HUES48 (cell line): ENCODE results near the gene LRRC23.
A peak's percentile ranks its signal among the peaks of the same experiment; 100 is the strongest.

ENCODE experiments used
- H3K27ac ChIP-seq: one replicate; pipeline ENCODE4 v1.7.0; 2013; ENCODE audit warnings: low read depth, low read length, inconsistent platforms
- H3K27me3 ChIP-seq: 2 replicates; pipeline ENCODE4 v1.6.1; 2013; ENCODE audit warnings: mild to moderate bottlenecking, low read length; ENCODE audit not compliant: control insufficient read depth, insufficient read depth
- H3K36me3 ChIP-seq: 2 replicates; pipeline ENCODE4 v1.6.1; 2013; ENCODE audit warnings: low read length; ENCODE audit not compliant: control insufficient read depth, insufficient read depth
- H3K4me1 ChIP-seq: 2 replicates; pipeline ENCODE4 v1.6.1; 2013; ENCODE audit warnings: mild to moderate bottlenecking, low read length; ENCODE audit not compliant: control insufficient read depth, insufficient read depth
- H3K4me3 ChIP-seq: 2 replicates; pipeline ENCODE4 v1.5.1; 2013; ENCODE audit warnings: mild to moderate bottlenecking, low read depth, low read length
- H3K9ac ChIP-seq: 2 replicates; pipeline ENCODE4 v1.6.1; 2013; ENCODE audit warnings: mild to moderate bottlenecking, low read depth, low read length, moderate library complexity
- H3K9me3 ChIP-seq: 2 replicates; pipeline ENCODE4 v1.6.1; 2013; ENCODE audit warnings: low read length; ENCODE audit not compliant: control insufficient read depth, insufficient read depth

Gene LRRC23

GRCh38 chr12:6957151-6957701 lies 52.6 kb downstream of the LRRC23 start:
- no peak overlapping the region for H3K4me3 ChIP-seq
- peaks cover 2% of the 10 kb centered on the region for H3K36me3 ChIP-seq
- no peaks in the 10 kb centered on the region for H3K9me3 ChIP-seq
- H3K4me1 ChIP-seq: peaks cover 14% of the 10 kb centered on the region
- H3K9ac ChIP-seq: no peak overlapping the region
- no peaks in the 10 kb centered on the region for H3K27me3 ChIP-seq
- H3K27ac ChIP-seq: no peak overlapping the region

DNA sequence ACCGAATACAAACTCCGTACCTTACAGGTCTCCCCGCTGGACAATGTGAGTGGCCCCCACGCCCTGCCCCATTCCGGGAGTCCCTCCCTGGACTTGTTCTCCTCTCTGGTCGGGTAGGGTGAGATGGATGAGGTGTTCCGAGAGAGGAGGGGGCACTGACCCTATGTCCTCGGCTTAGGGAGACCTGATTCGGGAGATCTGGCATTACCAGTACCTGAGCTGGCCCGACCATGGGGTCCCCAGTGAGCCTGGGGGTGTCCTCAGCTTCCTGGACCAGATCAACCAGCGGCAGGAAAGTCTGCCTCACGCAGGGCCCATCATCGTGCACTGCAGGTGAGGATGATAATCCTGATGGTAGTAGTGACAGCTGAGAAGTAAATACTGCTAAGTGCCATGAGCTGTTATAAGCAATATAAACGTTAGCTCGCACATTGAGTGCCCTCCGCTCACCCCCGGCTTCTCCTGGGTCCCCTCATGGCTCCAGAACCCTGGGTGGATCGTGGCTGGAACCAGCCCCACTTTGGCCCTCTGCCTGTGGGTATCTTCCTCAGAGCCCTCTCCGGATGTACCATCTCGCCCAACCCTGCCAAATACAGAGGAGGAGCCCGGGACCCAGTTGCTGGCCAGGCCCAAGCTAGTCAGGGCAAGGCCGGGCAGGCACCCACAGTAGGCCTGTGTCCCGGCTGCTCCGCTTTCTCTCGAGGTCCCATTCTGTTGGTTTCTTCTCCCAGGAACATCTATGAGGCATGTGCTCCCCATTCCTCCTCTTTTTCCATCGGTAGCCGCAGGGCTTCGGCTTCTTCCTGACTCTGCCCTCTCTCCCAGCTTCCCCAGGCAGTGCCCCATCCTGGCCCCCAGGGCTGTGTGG lies 53.4 kb downstream of the LRRC23 start:
- Histone ChIP-seq H3K27ac (no peak overlapping the region), H3K27me3 (no peaks in the 10 kb centered on the region), H3K9ac (no peak overlapping the region), H3K36me3 (peaks cover 2% of the 10 kb centered on the region), H3K4me1 (peaks cover 20% of the 10 kb centered on the region), H3K4me3 (no peak overlapping the region), H3K9me3 (no peaks in the 10 kb centered on the region)

GRCh38 chr12:6958609-6959057 lies 54.0 kb downstream of the LRRC23 start:
- no peak overlapping the region for H3K4me3 ChIP-seq
- no peak overlapping the region for H3K9ac ChIP-seq
- H3K4me1 ChIP-seq: peaks cover 20% of the 10 kb centered on the region
- peaks cover 2% of the 10 kb centered on the region for H3K36me3 ChIP-seq
- no peaks in the 10 kb centered on the region for H3K27me3 ChIP-seq
- H3K9me3 ChIP-seq: no peaks in the 10 kb centered on the region
- H3K27ac ChIP-seq: no peak overlapping the region

- no peaks in the 10 kb centered on the region for H3K27me3 ChIP-seq
- H3K36me3 ChIP-seq: peaks cover 4% of the 10 kb centered on the region
- no peak overlapping the region for H3K4me3 ChIP-seq
- H3K27ac ChIP-seq: no peak overlapping the region
- peaks cover 26% of the 10 kb centered on the region for H3K4me1 ChIP-seq
- no peak overlapping the region for H3K9ac ChIP-seq
- no peaks in the 10 kb centered on the region for H3K9me3 ChIP-seq
These were observed 54.6 kb downstream of the LRRC23 start for GRCh38 chr12:6959058-6959804.

DNA sequence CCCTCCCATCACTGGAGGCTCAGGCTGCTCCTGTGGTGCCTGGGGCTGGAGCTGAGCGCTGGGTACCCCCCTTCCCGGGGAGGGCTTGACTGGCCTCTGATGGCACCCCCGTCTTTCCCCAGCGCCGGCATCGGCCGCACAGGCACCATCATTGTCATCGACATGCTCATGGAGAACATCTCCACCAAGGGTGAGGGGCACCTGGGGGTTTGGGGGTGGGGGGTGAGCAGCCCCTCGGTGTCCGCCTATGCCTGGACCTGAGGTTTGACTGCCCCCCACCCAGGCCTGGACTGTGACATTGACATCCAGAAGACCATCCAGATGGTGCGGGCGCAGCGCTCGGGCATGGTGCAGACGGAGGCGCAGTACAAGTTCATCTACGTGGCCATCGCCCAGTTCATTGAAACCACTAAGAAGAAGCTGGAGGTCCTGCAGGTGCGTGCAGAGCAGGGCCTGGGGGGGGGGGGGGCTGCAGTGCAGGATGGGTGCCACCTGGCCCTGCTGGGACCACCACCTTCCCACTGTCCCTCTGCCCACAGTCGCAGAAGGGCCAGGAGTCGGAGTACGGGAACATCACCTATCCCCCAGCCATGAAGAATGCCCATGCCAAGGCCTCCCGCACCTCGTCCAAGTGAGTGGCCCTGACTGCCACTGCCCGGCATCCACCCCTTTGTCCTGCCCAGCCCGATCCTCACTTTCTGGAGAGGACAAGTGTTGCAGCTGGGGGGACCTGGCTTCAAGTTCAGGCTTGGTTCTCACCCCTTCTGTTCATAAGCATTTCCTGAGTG lies 55.4 kb downstream of the LRRC23 start:
- Histone ChIP-seq H3K4me1 (peaks cover 34% of the 10 kb centered on the region), H3K4me3 (no peak overlapping the region), H3K36me3 (peaks cover 12% of the 10 kb centered on the region), H3K9me3 (no peaks in the 10 kb centered on the region), H3K27me3 (no peaks in the 10 kb centered on the region), H3K27ac (no peak overlapping the region), H3K9ac (no peak overlapping the region)

DNA sequence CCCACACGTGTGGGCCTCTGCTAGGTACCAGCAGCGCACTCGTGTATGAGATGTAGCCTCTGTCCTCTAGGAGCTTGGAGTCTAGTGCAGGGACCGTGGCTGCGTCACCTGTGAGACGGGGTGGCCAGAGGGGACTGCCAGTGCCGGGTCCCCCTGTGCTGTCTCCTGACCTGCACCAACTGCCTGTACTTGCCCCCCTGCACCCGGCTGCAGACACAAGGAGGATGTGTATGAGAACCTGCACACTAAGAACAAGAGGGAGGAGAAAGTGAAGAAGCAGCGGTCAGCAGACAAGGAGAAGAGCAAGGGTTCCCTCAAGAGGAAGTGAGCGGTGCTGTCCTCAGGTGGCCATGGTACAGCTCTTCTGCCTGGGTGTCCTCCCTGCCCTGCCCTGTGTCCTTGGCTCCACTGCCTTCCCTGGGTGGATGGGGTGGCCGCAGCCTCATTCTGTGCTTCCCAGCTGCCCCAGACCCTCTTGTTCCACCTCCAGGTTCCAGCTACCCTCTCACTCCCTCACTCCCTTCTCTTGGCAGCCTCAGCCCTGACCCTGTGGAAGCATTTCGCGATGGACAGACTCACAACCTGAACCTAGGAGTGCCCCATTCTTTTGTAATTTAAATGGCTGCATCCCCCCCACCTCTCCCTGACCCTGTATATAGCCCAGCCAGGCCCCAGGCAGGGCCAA lies 56.1 kb downstream of the LRRC23 start:
- Histone ChIP-seq H3K4me1 (peaks cover 38% of the 10 kb centered on the region), H3K36me3 (peaks cover 19% of the 10 kb centered on the region), H3K9ac (no peak overlapping the region), H3K27me3 (no peaks in the 10 kb centered on the region), H3K9me3 (no peaks in the 10 kb centered on the region), H3K4me3 (no peak overlapping the region; the same call in 1 of the 2 replicates), H3K27ac (peak overlapping the region; percentile 87)

DNA sequence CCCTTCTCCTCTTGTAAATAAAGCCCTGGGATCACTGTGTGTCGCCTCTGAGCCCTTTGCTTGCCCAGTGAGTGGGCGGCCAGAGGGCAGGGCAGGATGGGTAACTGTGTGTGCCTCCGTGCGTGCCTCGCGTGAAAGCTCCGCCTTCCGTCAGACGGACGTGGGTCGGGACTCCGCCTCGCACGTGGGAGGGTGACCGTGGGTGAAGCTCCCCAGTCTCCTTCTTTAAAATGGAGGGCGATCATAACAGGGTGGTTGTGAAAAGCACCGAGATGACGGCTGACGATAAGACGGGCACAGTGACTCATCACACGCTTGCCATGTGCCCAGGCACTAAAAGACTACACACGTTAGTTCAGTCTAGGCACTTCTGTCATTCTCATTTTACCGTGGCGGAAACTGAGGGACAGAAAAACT lies 56.7 kb downstream of the LRRC23 start:
- H3K4me1 ChIP-seq: peaks cover 38% of the 10 kb centered on the region

DNA sequence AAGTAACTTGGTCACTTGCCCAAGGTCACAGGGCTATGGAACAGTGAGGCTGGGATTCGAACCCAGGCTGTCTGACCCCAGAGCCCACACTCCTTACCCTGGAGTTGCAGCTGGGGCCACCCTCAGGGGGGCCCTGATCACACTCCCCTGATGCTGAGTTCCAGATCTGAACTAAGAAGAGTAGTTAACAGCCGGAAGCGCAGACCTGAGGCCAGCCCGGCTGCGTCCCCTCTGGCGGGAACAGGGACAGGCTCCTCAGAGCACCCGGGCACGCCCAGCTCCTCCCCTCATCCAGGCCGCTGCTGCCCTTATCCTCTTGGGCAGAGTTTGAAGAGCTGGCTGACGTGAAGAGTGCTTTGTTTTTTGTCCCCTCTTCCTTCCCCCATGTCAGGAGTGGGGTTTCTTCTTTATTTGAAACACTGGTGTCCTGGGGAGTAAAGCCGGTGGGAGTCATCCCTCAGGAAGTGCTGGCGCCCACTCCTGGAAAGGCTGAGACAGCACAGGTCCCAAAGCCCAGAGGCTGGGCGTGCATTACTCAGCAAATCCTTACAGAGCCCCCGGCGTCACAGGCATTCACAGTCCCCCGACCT lies 57.2 kb downstream of the LRRC23 start:
- no peaks in the 10 kb centered on the region for H3K9me3 ChIP-seq
- H3K27ac ChIP-seq: peak overlapping the region; percentile 87
- H3K9ac ChIP-seq: peak overlapping the region; percentile 73
- no peaks in the 10 kb centered on the region for H3K27me3 ChIP-seq
- H3K4me3 ChIP-seq: peak overlapping the region; percentile 78
- H3K36me3 ChIP-seq: peaks cover 27% of the 10 kb centered on the region
- peaks cover 38% of the 10 kb centered on the region for H3K4me1 ChIP-seq

More for the DNA sequence above, 56.7 kb downstream of the LRRC23 start:
- no peaks in the 10 kb centered on the region for H3K27me3 ChIP-seq
- peak overlapping the region; percentile 78 for H3K4me3 ChIP-seq
- H3K9ac ChIP-seq: peak overlapping the region; percentile 73; the same call in 1 of the 2 replicates
- no peaks in the 10 kb centered on the region for H3K9me3 ChIP-seq
- peak overlapping the region; percentile 87 for H3K27ac ChIP-seq
- H3K36me3 ChIP-seq: peaks cover 23% of the 10 kb centered on the region

- Histone ChIP-seq H3K27ac (peak overlapping the region; percentile 87), H3K9me3 (no peaks in the 10 kb centered on the region), H3K36me3 (peaks cover 34% of the 10 kb centered on the region), H3K4me3 (peak overlapping the region; percentile 78), H3K9ac (peak overlapping the region; percentile 73), H3K4me1 (peaks cover 38% of the 10 kb centered on the region), H3K27me3 (no peaks in the 10 kb centered on the region)
These were observed 57.8 kb downstream of the LRRC23 start for GRCh38 chr12:6962285-6963015.
